Measurements from ENCODE around the gene CCDC91. TPM values are rescaled to one million over a fixed set of nuclear protein-coding genes. Genes with fewer than 3 reads are reported as not detected.

Gene CCDC91
- total RNA-seq, 1 experiment from 2014 or later = 26.8 TPM

DNA sequence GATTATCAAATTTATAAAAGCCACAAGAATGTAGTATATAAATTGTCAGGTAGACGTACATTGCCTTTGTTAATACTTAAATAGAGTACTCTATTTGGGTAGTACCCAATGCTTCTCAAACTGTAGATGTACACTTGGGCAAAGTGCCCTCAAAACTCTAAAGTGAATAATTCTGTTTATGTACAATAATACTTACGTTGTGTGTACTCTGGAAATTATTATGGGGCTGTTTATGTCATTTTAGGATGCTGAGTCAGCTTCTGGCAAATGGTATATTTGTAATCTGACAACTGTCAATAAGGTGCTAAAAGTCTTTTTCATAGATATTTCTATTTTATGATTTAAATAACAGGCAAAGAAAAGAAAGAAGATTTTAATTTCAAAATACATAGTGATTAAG lies 102.4 kb downstream of the CCDC91 start:
- no TSS peak for BruUV-seq (replicated peaks)
- Histone ChIP-seq H3K27ac (ENCODE audit: low read depth, low read length, poor library complexity, severe bottlenecking) (no peak overlapping the region), H3K9me3 (ENCODE audit: low read depth, low read length, poor library complexity, severe bottlenecking) (peaks cover 4% of the 10 kb centered on the region), H3K27me3 (replicated peaks; ENCODE audit: insufficient read depth, low read depth, low read length, poor library complexity) (no peaks in the 10 kb centered on the region), H3K4me1 (ENCODE audit: insufficient read depth, low read length, poor library complexity, severe bottlenecking) (no peaks in the 10 kb centered on the region), H3K36me3 (ENCODE audit: insufficient read depth, low read length, poor library complexity, severe bottlenecking) (no peaks in the 10 kb centered on the region), H3K4me3 (ENCODE audit: low read depth, low read length, poor library complexity, severe bottlenecking) (no peak overlapping the region)
- TF ChIP-seq EZH2 (IDR thresholded peaks at IDR 0.05; ENCODE audit: borderline replicate concordance, low read depth, low read length, poor library complexity, severe bottlenecking) = no peak
- intact Hi-C loops (cut with micrococcal nuclease; ENCODE audit: unreplicated experiment) = no loop called here
- POLR2A ChIA-PET (ENCODE audit: low non-redundant PET) = no interaction called here
- CTCF ChIA-PET = no interaction called here
- DNase-seq (ENCODE audit: low spot score) = no peak

GRCh38 chr12:28294300-28294699 lies 104.0 kb downstream of the CCDC91 start:
- TF ChIP-seq, protein P1, sequence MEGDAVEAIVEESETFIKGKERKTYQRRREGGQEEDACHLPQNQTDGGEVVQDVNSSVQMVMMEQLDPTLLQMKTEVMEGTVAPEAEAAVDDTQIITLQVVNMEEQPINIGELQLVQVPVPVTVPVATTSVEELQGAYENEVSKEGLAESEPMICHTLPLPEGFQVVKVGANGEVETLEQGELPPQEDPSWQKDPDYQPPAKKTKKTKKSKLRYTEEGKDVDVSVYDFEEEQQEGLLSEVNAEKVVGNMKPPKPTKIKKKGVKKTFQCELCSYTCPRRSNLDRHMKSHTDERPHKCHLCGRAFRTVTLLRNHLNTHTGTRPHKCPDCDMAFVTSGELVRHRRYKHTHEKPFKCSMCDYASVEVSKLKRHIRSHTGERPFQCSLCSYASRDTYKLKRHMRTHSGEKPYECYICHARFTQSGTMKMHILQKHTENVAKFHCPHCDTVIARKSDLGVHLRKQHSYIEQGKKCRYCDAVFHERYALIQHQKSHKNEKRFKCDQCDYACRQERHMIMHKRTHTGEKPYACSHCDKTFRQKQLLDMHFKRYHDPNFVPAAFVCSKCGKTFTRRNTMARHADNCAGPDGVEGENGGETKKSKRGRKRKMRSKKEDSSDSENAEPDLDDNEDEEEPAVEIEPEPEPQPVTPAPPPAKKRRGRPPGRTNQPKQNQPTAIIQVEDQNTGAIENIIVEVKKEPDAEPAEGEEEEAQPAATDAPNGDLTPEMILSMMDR (conservative IDR thresholded peaks at IDR 0.05; ENCODE audit: low read depth, low read length) = no peak
- no peak for TF ChIP-seq EZH2 (IDR thresholded peaks at IDR 0.05; ENCODE audit: borderline replicate concordance, low read depth, low read length, poor library complexity, severe bottlenecking)
- POLR2A ChIA-PET (ENCODE audit: low non-redundant PET) = no interaction called here
- BruUV-seq (replicated peaks) = no TSS peak
- Histone ChIP-seq H3K4me3 (ENCODE audit: low read depth, low read length, poor library complexity, severe bottlenecking) (no peak overlapping the region), H3K9me3 (ENCODE audit: low read depth, low read length, poor library complexity, severe bottlenecking) (peaks cover 4% of the 10 kb centered on the region), H3K27ac (ENCODE audit: low read depth, low read length, poor library complexity, severe bottlenecking) (no peak overlapping the region), H3K4me1 (ENCODE audit: insufficient read depth, low read length, poor library complexity, severe bottlenecking) (no peaks in the 10 kb centered on the region), H3K36me3 (ENCODE audit: insufficient read depth, low read length, poor library complexity, severe bottlenecking) (no peaks in the 10 kb centered on the region), H3K27me3 (replicated peaks; ENCODE audit: insufficient read depth, low read depth, low read length, poor library complexity) (no peaks in the 10 kb centered on the region)
- DNase-seq (ENCODE audit: low spot score) = no peak
- CTCF ChIA-PET = no interaction called here
- intact Hi-C loops (cut with micrococcal nuclease; ENCODE audit: unreplicated experiment) = no loop called here

- Histone ChIP-seq H3K27ac (ENCODE audit: low read depth, low read length, poor library complexity, severe bottlenecking) (no peak overlapping the region), H3K36me3 (ENCODE audit: insufficient read depth, low read length, poor library complexity, severe bottlenecking) (no peaks in the 10 kb centered on the region), H3K27me3 (replicated peaks; ENCODE audit: insufficient read depth, low read depth, low read length, poor library complexity) (no peaks in the 10 kb centered on the region), H3K4me1 (ENCODE audit: insufficient read depth, low read length, poor library complexity, severe bottlenecking) (no peaks in the 10 kb centered on the region), H3K9me3 (ENCODE audit: low read depth, low read length, poor library complexity, severe bottlenecking) (no peaks in the 10 kb centered on the region), H3K4me3 (ENCODE audit: low read depth, low read length, poor library complexity, severe bottlenecking) (no peak overlapping the region)
- TF ChIP-seq, protein P1 (conservative IDR thresholded peaks at IDR 0.05; ENCODE audit: low read depth, low read length) = no peak
- no peak for TF ChIP-seq EZH2 (IDR thresholded peaks at IDR 0.05; ENCODE audit: borderline replicate concordance, low read depth, low read length, poor library complexity, severe bottlenecking)
- CTCF ChIA-PET = no interaction called here
- DNase-seq (ENCODE audit: low spot score) = no peak
- POLR2A ChIA-PET (ENCODE audit: low non-redundant PET) = no interaction called here
- intact Hi-C loops (cut with micrococcal nuclease; ENCODE audit: unreplicated experiment) = no loop called here
- no TSS peak for BruUV-seq (replicated peaks)
These were observed 106.0 kb downstream of the CCDC91 start for GRCh38 chr12:28296287-28296686.

DNA sequence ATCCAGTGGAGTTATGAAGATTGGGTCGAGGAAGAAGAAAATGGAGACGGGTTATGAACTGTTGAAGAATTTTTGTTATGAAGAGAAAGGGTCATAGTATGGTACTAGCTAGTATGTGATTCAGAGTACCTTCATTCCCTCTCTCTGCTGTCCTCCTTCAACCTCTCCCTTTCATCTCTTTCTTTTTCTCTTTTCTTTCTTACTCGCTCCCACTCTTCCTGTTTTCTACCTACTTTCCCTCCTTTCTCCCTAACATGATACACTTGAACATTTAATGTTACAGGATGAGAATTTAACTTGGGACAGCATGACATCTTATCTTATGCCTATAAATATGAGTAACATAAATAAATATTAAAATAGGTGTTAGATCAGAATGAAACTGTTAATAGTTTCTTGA lies 112.9 kb downstream of the CCDC91 start:
- ChIA-PET CTCF (no interaction called here), POLR2A (ENCODE audit: low non-redundant PET) (no interaction called here)
- Histone ChIP-seq H3K4me1 (ENCODE audit: insufficient read depth, low read length, poor library complexity, severe bottlenecking) (no peaks in the 10 kb centered on the region), H3K36me3 (ENCODE audit: insufficient read depth, low read length, poor library complexity, severe bottlenecking) (no peaks in the 10 kb centered on the region), H3K27ac (ENCODE audit: low read depth, low read length, poor library complexity, severe bottlenecking) (no peak overlapping the region), H3K4me3 (ENCODE audit: low read depth, low read length, poor library complexity, severe bottlenecking) (no peak overlapping the region), H3K9me3 (ENCODE audit: low read depth, low read length, poor library complexity, severe bottlenecking) (no peaks in the 10 kb centered on the region), H3K27me3 (replicated peaks; ENCODE audit: insufficient read depth, low read depth, low read length, poor library complexity) (no peaks in the 10 kb centered on the region)
- no TSS peak for BruUV-seq (replicated peaks)
- intact Hi-C loops (cut with micrococcal nuclease; ENCODE audit: unreplicated experiment) = no loop called here
- TF ChIP-seq EZH2 (IDR thresholded peaks at IDR 0.05; ENCODE audit: borderline replicate concordance, low read depth, low read length, poor library complexity, severe bottlenecking) = no peak
- DNase-seq (ENCODE audit: low spot score) = no peak

Measured in A673 (cell line).